WI38 (cell line): Measurements from ENCODE around the gene APBA2.

ENCODE experiments used
- H3K4me3 ChIP-seq: 2 replicates; pipeline ENCODE4 v1.5.1; 2011; ENCODE audit warnings: low read depth, mild to moderate bottlenecking, control low read depth, low read length
- CTCF ChIP-seq: IDR thresholded peaks from 2 replicates; pipeline ENCODE4 v1.5.1; 2012; ENCODE audit warnings: low read depth, mild to moderate bottlenecking, control low read depth, low read length

APBA2 gene

GRCh38 chr15:28897861-28898585 lies 12.2 kb downstream of the APBA2 start:
- no peak for TF ChIP-seq CTCF

GRCh38 chr15:28899061-28899738 lies 13.4 kb downstream of the APBA2 start:
- no peak for TF ChIP-seq CTCF
- H3K4me3 ChIP-seq: no peak overlapping the region

More at GRCh38 chr15:28897861-28898585, 12.2 kb downstream of the APBA2 start:
- no peak overlapping the region for H3K4me3 ChIP-seq

DNA sequence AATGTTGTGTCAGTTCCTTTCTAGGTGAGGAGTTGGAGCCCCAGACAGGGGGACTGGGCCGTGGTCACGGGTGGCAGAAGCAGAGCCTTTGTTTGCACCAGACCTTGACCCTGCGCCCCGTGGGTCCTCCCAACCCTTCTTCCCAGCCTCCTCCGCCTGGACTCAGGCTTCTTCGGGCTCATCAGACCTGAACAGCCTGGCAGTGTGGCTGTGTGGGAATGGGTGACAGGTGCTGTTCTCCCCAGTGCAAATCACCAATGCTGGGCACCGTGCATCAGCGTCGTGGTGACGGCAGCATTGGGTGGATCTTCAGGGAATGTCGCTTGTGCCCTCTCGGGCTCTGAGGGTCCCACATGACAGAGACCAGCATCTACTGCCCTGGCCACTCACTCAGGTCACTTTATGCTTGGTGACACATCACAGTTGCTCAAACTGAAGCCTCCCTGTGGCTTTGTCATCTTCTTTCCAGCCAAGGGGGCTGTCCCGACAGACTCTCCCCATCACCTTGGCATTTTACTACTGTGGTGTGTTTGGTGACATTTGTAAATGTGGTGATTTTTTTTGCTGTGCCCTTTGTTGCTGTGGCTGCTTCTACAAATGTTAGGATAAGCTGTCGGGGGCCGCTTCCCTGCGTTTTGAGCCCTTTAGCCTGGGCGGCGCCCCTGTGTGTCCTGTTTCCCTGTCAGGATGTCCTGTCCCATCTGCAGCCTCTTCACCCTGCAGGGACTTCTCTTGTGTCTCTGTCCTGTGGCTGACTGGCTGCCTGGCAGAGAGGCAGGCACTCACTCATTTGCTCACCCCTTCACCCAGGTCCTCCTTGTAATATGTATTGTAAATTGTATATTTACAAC lies 14.5 kb downstream of the APBA2 start:
- no peak overlapping the region for H3K4me3 ChIP-seq
- TF ChIP-seq CTCF: no peak

- no peak overlapping the region for H3K4me3 ChIP-seq
- no peak for TF ChIP-seq CTCF
Measured at GRCh38 chr15:28900892-28901586, 15.3 kb downstream of the APBA2 start.

GRCh38 chr15:28901587-28901980 lies 15.8 kb downstream of the APBA2 start:
- TF ChIP-seq CTCF: no peak
- no peak overlapping the region for H3K4me3 ChIP-seq

DNA sequence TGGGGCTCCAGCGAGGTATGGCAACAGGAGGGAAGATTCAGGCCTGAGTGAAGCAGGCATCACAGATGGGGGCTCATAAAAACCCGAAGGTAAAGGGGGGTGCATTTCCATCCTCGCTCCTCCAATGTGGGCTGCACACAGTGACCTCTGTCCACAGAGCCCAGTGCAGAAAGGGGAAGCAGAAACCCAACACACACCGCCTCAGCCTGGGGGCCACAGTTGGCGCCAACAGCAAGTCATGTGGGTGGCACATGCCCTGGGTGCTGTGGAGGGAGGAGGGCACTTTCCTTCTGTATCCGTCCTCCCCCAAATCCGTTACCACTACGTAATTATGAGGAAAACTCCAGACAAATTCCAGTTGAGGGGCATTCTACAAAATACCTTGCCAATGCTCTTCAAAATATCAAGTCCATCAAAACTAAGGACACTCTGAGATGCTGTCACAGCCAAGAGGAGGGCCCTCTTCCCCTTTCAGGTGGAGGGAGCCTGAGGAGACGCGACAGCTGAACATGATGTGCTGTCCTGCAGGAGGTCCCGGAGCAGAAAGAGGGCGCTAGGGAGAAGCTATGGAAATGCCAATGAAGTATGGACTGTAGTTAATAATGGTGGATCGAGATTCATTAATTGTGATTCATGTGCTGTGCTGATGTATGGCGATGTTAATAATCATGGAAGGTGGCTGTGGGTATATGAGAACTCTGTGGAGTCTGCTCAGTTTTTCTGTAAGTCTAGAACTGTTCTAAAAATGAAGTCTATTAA lies 16.4 kb downstream of the APBA2 start:
- no peak overlapping the region for H3K4me3 ChIP-seq
- no peak for TF ChIP-seq CTCF
